HepG2 (cell line): ENCODE data around the gene INTS1. TPM values are rescaled to one million over a fixed set of nuclear protein-coding genes. Genes with fewer than 3 reads are reported as not detected.

Experiments
- FLYWCH1 ChIP-seq: sonication (generic); formaldehyde crosslinking; IDR thresholded peaks from 2 replicates; pipeline ENCODE4 v1.8.1; 2023; ENCODE audit warnings: mild to moderate bottlenecking, missing genetic modification reagents
- FOXC1 ChIP-seq: sonication (generic); formaldehyde crosslinking; IDR thresholded peaks from 2 replicates; pipeline ENCODE4 v1.8.0; 2022; ENCODE audit warnings: mild to moderate bottlenecking, missing genetic modification reagents, borderline replicate concordance
- FUBP1 ChIP-seq: sonication (generic); formaldehyde crosslinking; IDR thresholded peaks from 2 replicates; pipeline ENCODE4 v1.5.1; 2020; ENCODE audit warnings: missing genetic modification reagents, mild to moderate bottlenecking, borderline replicate concordance
- GATA4 ChIP-seq: sonication (generic); IDR thresholded peaks from 2 replicates; pipeline ENCODE4 v1.6.1; 2016; ENCODE audit warnings: antibody characterized with exemption, low read depth, borderline replicate concordance
- GFI1 ChIP-seq: sonication (generic); formaldehyde crosslinking; IDR thresholded peaks from 2 replicates; pipeline ENCODE4 v1.5.0; 2020; ENCODE audit warnings: missing genetic modification reagents, mild to moderate bottlenecking, borderline replicate concordance
- HOXA5 ChIP-seq: sonication (generic); formaldehyde crosslinking; IDR thresholded peaks from 2 replicates; pipeline ENCODE4 v1.4.0; 2020; ENCODE audit warnings: missing genetic modification reagents
- KLF13 ChIP-seq: sonication (generic); formaldehyde crosslinking; IDR thresholded peaks from 2 replicates; pipeline ENCODE4 v1.4.0; 2020; ENCODE audit warnings: mild to moderate bottlenecking, missing genetic modification reagents
- NFIC ChIP-seq: IDR thresholded peaks from 2 replicates; pipeline ENCODE4 v1.6.1; 2012; ENCODE audit warnings: mild to moderate bottlenecking, low read length, inconsistent platforms
- PLRG1 ChIP-seq: fragments of 450-650 bp; conservative IDR thresholded peaks from 2 replicates; pipeline ENCODE4 v1.6.1; 2016
- POLR2AphosphoS5 ChIP-seq: IDR thresholded peaks from 2 replicates; pipeline ENCODE4 v1.6.1; 2012; ENCODE audit warnings: low read depth, low read length
- ZBTB40 ChIP-seq, 2 experiments: fragments of 450-650 bp in 1 of 2; sonication (generic) in 1 of 2; formaldehyde crosslinking in 1 of 2; IDR thresholded peaks; 2 replicates each; pipeline versions ENCODE4 v1.6.1 to v1.8.0; 2016 to 2022; ENCODE audit warnings: antibody characterized with exemption in 1 of 2, mild to moderate bottlenecking in 1 of 2, missing genetic modification reagents in 1 of 2
- ZBTB8A ChIP-seq: sonication (generic); formaldehyde crosslinking; IDR thresholded peaks from 2 replicates; pipeline ENCODE4 v1.4.0; 2020; ENCODE audit warnings: mild to moderate bottlenecking, low read depth, missing genetic modification reagents, borderline replicate concordance
- ZFX ChIP-seq: sonication (generic); formaldehyde crosslinking; IDR thresholded peaks from 2 replicates; pipeline ENCODE4 v1.4.0; 2020; ENCODE audit warnings: mild to moderate bottlenecking, low read depth, missing genetic modification reagents, moderate library complexity
- ZNF263 ChIP-seq: sonication (generic); formaldehyde crosslinking; IDR thresholded peaks from 2 replicates; pipeline ENCODE4 v1.4.0; 2020; ENCODE audit warnings: missing genetic modification reagents
- ZNF282 ChIP-seq: fragments of 450-650 bp; IDR thresholded peaks from 2 replicates; pipeline ENCODE4 v1.6.1; 2018; ENCODE audit not compliant: partially characterized antibody
- ZNF354B ChIP-seq: sonication (generic); formaldehyde crosslinking; IDR thresholded peaks from 2 replicates; pipeline ENCODE4 v1.8.0; 2022; ENCODE audit warnings: mild to moderate bottlenecking, missing genetic modification reagents
- ZNF460 ChIP-seq: sonication (generic); formaldehyde crosslinking; IDR thresholded peaks from 2 replicates; pipeline ENCODE4 v1.5.1; 2020; ENCODE audit warnings: missing genetic modification reagents, mild to moderate bottlenecking, borderline replicate concordance
- ZNF556 ChIP-seq: sonication (generic); formaldehyde crosslinking; IDR thresholded peaks from 2 replicates; pipeline ENCODE4 v1.4.0; 2020; ENCODE audit warnings: mild to moderate bottlenecking, missing genetic modification reagents, borderline replicate concordance
- ZSCAN20 ChIP-seq: sonication (generic); formaldehyde crosslinking; IDR thresholded peaks from 2 replicates; pipeline ENCODE4 v1.4.0; 2020; ENCODE audit warnings: missing genetic modification reagents, mild to moderate bottlenecking, borderline replicate concordance
- polyA plus RNA-seq, 8 experiments: library from polyadenylated mRNA; depleted of rRNA in 3 of 8; stranded (reverse) in 7 of 8; unstranded in 1 of 8; fragments of >200 nt; fragmentation: Illumina TruSeq in 4 of 8; extraction: Trizol in 4 of 8; gene quantifications; 2 replicates each; pipeline versions ENCODE4 v1.2.1 to v1.2.3, GENCODE V29; 2011 to 2016; ENCODE audit warnings: low read depth in 4 of 8, missing spikeins in 1 of 8, mixed read lengths in 1 of 8; ENCODE audit not compliant: insufficient read depth in 1 of 8
- total RNA-seq, 5 experiments: library from RNA; depleted of rRNA; stranded (reverse); fragments of >200 nt; fragmentation: Illumina TruSeq; extraction: Trizol; gene quantifications; 2 replicates each; pipeline ENCODE4 v1.2.3, GENCODE V29; 2016; ENCODE audit warnings: low read depth in 1 of 5

The INTS1 gene
- total and polyA plus RNA-seq, 2 of the 13 experiments (the other 11 are each of a cell fraction or from before 2014, with no cell fraction given), result 13.7 to 29.0 TPM

GRCh38 chr7:1458683-1459511 lies 45.3 kb downstream of the INTS1 start, which contains the start of gene MICALL2 (continued):
- TF ChIP-seq NFIC (no peak), ZNF354B (no peak), FUBP1 (CRISPR knock-in tag) (no peak), KLF13 (CRISPR knock-in tag) (no peak), ZSCAN20 (0 out of 2 replicates have a peak, but pooled peaks have one; percentile 34), ZNF282 (no peak), GFI1 (CRISPR knock-in tag) (no peak), POLR2AphosphoS5 (peak; percentile 85), FLYWCH1 (no peak), ZBTB40 (IDR thresholded peaks at IDR 0.05) (no peak), ZBTB40 (CRISPR knock-in tag; IDR thresholded peaks at IDR 0.05) (0 out of 2 replicates have a peak, but pooled peaks have one; percentile 23), FOXC1 (peak; percentile 44; the same call in 1 of the 2 replicates), ZBTB8A (CRISPR knock-in tag) (no peak), ZNF556 (CRISPR knock-in tag) (no peak; the same call in 1 of the 2 replicates), ZFX (CRISPR knock-in tag) (peak; percentile 64), PLRG1 (no peak), HOXA5 (CRISPR knock-in tag) (peak; percentile 13; the same call in 1 of the 2 replicates), GATA4 (peak; percentile 88; the same call in 1 of the 2 replicates), ZNF460 (CRISPR knock-in tag) (no peak), ZNF263 (0 out of 2 replicates have a peak, but pooled peaks have one; percentile 11)
